Measurements from ENCODE around the gene TTC29. TPM values are rescaled to one million over a fixed set of nuclear protein-coding genes. Genes with fewer than 3 reads are reported as not detected.

The TTC29 gene
- total RNA-seq, 3 donors from 2014 or later (not counting 1 experiment from before 2014, with no cell fraction given), result not detected

DNA sequence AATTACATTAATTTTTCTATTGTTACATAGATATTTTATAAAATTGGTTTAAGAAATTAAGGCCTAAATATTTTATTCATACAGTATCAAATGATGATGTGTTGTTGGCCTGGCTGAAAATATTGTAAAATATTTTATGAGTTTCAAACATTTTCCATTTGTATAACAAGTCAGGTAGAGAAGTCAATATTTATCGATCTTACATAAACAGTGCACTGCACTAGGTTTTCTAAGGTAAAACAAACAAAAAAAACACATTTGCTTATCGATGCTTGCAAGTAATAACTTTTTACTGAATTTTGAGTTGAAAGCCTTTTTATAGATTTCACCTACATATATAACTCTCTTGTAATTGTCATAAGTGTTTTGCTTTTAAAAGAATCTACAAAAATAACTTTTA lies 7.2 kb upstream of the TTC29 start:
- Histone ChIP-seq H3K27ac (ENCODE audit: low read length) (no peak overlapping the region), H3K9me3 (ENCODE audit: control insufficient read depth, insufficient read depth, low read length) (no peaks in the 10 kb centered on the region), H3K27me3 (ENCODE audit: control insufficient read depth, insufficient read depth, low read length) (peaks cover 9% of the 10 kb centered on the region), H3K36me3 (ENCODE audit: control insufficient read depth, insufficient read depth, low read length) (no peaks in the 10 kb centered on the region), H3K4me3 (ENCODE audit: low read length) (no peak overlapping the region), H3K4me1 (ENCODE audit: control insufficient read depth, insufficient read depth, low read length) (no peaks in the 10 kb centered on the region)
- Mint-ChIP-seq H3K27ac (no peak overlapping the region), H3K4me1 (no peaks in the 10 kb centered on the region), H3K9me3 (no peaks in the 10 kb centered on the region), H3K4me3 (no peak overlapping the region), H3K27me3 (ENCODE audit: low read depth in 2 of 2) (peaks cover 5 to 22% of the 10 kb centered on the region in 2 donors), H3K36me3 (no peaks in the 10 kb centered on the region)
- WGBS (ENCODE audit: insufficient coverage), result no CpG with 5 or more reads among the region's 2 CpGs
- intact Hi-C loops (cut with micrococcal nuclease), result no loop called here
- ATAC-seq (no peak), DNase-seq (no peak)
- TF ChIP-seq, protein P1, sequence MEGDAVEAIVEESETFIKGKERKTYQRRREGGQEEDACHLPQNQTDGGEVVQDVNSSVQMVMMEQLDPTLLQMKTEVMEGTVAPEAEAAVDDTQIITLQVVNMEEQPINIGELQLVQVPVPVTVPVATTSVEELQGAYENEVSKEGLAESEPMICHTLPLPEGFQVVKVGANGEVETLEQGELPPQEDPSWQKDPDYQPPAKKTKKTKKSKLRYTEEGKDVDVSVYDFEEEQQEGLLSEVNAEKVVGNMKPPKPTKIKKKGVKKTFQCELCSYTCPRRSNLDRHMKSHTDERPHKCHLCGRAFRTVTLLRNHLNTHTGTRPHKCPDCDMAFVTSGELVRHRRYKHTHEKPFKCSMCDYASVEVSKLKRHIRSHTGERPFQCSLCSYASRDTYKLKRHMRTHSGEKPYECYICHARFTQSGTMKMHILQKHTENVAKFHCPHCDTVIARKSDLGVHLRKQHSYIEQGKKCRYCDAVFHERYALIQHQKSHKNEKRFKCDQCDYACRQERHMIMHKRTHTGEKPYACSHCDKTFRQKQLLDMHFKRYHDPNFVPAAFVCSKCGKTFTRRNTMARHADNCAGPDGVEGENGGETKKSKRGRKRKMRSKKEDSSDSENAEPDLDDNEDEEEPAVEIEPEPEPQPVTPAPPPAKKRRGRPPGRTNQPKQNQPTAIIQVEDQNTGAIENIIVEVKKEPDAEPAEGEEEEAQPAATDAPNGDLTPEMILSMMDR (IDR thresholded peaks at IDR 0.05), result no peak

DNA sequence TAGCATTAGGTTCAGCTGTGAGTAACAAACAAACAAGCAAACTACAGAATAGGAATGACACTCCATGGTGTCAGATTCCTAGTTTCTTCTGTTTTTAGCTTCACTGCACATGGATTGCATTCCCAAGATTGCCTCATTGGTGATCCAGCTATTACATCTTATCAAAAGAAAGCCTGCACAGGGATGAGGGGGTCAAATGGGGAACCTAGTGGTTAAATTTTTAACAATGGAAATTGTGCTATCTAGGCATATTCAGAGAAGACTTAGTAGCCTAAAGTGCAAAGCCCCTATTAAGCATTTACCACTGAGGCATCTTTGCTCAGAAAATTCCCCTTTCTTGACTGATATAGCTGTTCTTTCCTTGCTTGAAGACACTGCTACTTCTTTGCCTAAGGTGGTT lies 3.9 kb upstream of the TTC29 start:
- Histone ChIP-seq H3K9me3 (ENCODE audit: control insufficient read depth, insufficient read depth, low read length) (no peaks in the 10 kb centered on the region), H3K27ac (ENCODE audit: low read length) (no peak overlapping the region), H3K27me3 (ENCODE audit: control insufficient read depth, insufficient read depth, low read length) (peaks cover 9% of the 10 kb centered on the region), H3K4me1 (ENCODE audit: control insufficient read depth, insufficient read depth, low read length) (peaks cover 10% of the 10 kb centered on the region), H3K4me3 (ENCODE audit: low read length) (no peak overlapping the region), H3K36me3 (ENCODE audit: control insufficient read depth, insufficient read depth, low read length) (no peaks in the 10 kb centered on the region)
- ATAC-seq (no peak), DNase-seq (no peak)
- intact Hi-C loops (cut with micrococcal nuclease), result no loop called here
- no peaks in the 10 kb centered on the region for H3K36me3 Mint-ChIP-seq
- H3K27ac Mint-ChIP-seq, result no peak overlapping the region
- no peaks in the 10 kb centered on the region for H3K9me3 Mint-ChIP-seq
- no peak overlapping the region for H3K4me3 Mint-ChIP-seq
- TF ChIP-seq, protein P1 (IDR thresholded peaks at IDR 0.05), result no peak
- H3K4me1 Mint-ChIP-seq, result peaks cover 27 to 30% of the 10 kb centered on the region in 2 donors
- H3K27me3 Mint-ChIP-seq (ENCODE audit: low read depth in 2 of 2), result peaks cover 9 to 22% of the 10 kb centered on the region in 2 donors

DNA sequence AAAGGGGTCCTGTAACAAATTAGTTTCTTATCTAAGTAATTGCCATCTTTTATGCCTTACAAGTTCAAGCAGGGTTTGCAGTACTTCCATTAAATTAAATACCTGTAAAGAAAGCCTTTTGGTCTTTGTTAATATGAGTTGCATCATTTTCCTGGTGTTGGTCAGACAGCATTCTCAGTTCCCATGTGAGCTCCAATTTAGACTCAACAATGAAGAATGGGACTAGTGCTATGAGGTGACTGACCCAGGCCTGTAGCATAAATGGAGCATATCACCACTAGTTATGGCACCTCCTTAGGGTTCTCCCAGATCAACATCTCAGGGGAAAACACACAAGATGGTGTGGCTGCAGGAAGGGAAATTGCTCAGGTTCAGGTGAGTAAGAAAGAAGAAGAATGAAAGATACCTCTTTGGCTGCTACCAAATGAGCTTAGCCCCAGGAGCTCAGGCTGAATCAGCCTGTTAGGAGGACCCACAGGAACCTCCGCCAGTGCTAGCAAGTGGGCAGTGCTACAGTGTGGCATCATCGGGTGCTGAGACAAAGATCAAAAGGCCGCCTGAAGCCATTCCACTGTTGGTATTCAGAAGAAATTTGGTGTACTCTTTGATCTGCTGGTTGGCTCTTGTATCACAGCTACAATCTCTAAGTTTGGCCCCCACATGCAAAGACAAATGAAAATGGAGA lies 1.8 kb downstream of the TTC29 start:
- no peak overlapping the region for H3K27ac Mint-ChIP-seq
- intact Hi-C loops (cut with micrococcal nuclease), result no loop called here
- peaks cover 30 to 34% of the 10 kb centered on the region in 2 donors for H3K4me1 Mint-ChIP-seq
- DNase-seq, result no peak
- TF ChIP-seq, protein P1 (IDR thresholded peaks at IDR 0.05), result no peak
- H3K36me3 Mint-ChIP-seq, result no peaks in the 10 kb centered on the region
- H3K4me3 Mint-ChIP-seq, result no peak overlapping the region
- H3K27me3 Mint-ChIP-seq (ENCODE audit: low read depth in 2 of 2), result peaks cover 0 to 5% of the 10 kb centered on the region in 2 donors
- no peak overlapping the region for H3K4me3 ChIP-seq (ENCODE audit: low read length)
- H3K9me3 ChIP-seq (ENCODE audit: control insufficient read depth, insufficient read depth, low read length), result no peaks in the 10 kb centered on the region
- no peak for ATAC-seq
- peaks cover 10% of the 10 kb centered on the region for H3K4me1 ChIP-seq (ENCODE audit: control insufficient read depth, insufficient read depth, low read length)
- H3K27ac ChIP-seq (ENCODE audit: low read length), result no peak overlapping the region
- no peaks in the 10 kb centered on the region for H3K9me3 Mint-ChIP-seq
- no peaks in the 10 kb centered on the region for H3K36me3 ChIP-seq (ENCODE audit: control insufficient read depth, insufficient read depth, low read length)
- H3K27me3 ChIP-seq (ENCODE audit: control insufficient read depth, insufficient read depth, low read length), result no peaks in the 10 kb centered on the region
- WGBS (ENCODE audit: insufficient coverage), result 68% methylated on average over 3 of the region's 3 CpGs

DNA sequence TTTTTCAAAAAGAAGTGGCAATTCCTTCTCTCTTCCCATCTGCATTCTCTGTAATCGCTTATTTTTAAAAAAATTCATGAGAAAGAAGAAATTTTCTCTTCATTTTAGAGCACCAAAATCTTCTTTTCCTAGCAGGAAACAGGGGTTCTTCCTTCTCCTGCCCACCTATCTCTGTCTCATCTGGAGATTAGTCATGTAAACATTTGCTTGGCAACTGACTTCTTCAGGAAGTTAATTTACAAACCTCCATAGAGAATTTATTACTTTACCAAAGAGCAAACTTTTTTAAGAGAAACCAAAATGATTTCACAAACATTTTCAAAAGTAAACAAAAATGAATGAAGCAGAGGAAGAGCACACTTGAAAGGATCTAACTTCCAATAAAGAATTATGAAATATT lies 13.5 kb downstream of the TTC29 start:
- Histone ChIP-seq H3K36me3 (ENCODE audit: control insufficient read depth, insufficient read depth, low read length) (no peaks in the 10 kb centered on the region), H3K27ac (ENCODE audit: low read length) (no peak overlapping the region), H3K4me3 (ENCODE audit: low read length) (no peak overlapping the region), H3K9me3 (ENCODE audit: control insufficient read depth, insufficient read depth, low read length) (no peaks in the 10 kb centered on the region), H3K27me3 (ENCODE audit: control insufficient read depth, insufficient read depth, low read length) (no peaks in the 10 kb centered on the region), H3K4me1 (ENCODE audit: control insufficient read depth, insufficient read depth, low read length) (no peaks in the 10 kb centered on the region)
- Mint-ChIP-seq H3K27ac (no peak overlapping the region), H3K27me3 (ENCODE audit: low read depth in 2 of 2) (peaks cover 8% of the 10 kb centered on the region in 2 donors), H3K4me3 (no peak overlapping the region), H3K4me1 (no peaks in the 10 kb centered on the region), H3K9me3 (no peaks in the 10 kb centered on the region), H3K36me3 (no peaks in the 10 kb centered on the region)
- intact Hi-C loops (cut with micrococcal nuclease), result no loop called here
- WGBS (ENCODE audit: insufficient coverage), result no CpG with 5 or more reads among the region's 1 CpG
- ATAC-seq (no peak), DNase-seq (no peak)
- TF ChIP-seq, protein P1 (IDR thresholded peaks at IDR 0.05), result no peak
